ACC112 (cell line): Measurements from ENCODE around the gene ZNF396.

Experiments
- H2AFZ ChIP-seq: fragments of 200-600 bp; sonication (generic); one replicate; pipeline ENCODE4 v1.6.0; 2017; ENCODE audit warnings: antibody characterized with exemption, low read length; ENCODE audit not compliant: unreplicated experiment
- H3K27ac ChIP-seq: fragments of 200-600 bp; sonication (generic); 2 replicates; pipeline ENCODE4 v1.5.1; 2014; ENCODE audit warnings: low read depth, mild to moderate bottlenecking, antibody characterized with exemption, low read length, moderate library complexity
- H3K27me3 ChIP-seq: fragments of 200-600 bp; sonication (generic); 2 replicates; pipeline ENCODE4 v1.6.1; 2014; ENCODE audit warnings: mild to moderate bottlenecking, antibody characterized with exemption, low read length, moderate library complexity, mixed read lengths; ENCODE audit not compliant: insufficient read depth
- H3K36me3 ChIP-seq: fragments of 200-600 bp; sonication (generic); 2 replicates; pipeline ENCODE4 v1.6.1; 2016; ENCODE audit warnings: mild to moderate bottlenecking, antibody characterized with exemption, low read length, moderate library complexity, mixed read lengths; ENCODE audit not compliant: insufficient read depth
- H3K4me1 ChIP-seq: fragments of 200-600 bp; sonication (generic); one replicate; pipeline ENCODE4 v1.6.1; 2016; ENCODE audit warnings: low read length, mixed read lengths; ENCODE audit not compliant: insufficient read depth, unreplicated experiment, control insufficient read depth
- H3K4me3 ChIP-seq: fragments of 200-600 bp; sonication (generic); 2 replicates; pipeline ENCODE4 v1.5.1; 2014; ENCODE audit warnings: mild to moderate bottlenecking, low read depth, low read length
- H3K79me2 ChIP-seq: fragments of 200-600 bp; sonication (generic); one replicate; pipeline ENCODE4 v1.6.0; 2016; ENCODE audit warnings: low read length; ENCODE audit not compliant: control insufficient read depth, unreplicated experiment, insufficient read depth

ZNF396 gene

DNA sequence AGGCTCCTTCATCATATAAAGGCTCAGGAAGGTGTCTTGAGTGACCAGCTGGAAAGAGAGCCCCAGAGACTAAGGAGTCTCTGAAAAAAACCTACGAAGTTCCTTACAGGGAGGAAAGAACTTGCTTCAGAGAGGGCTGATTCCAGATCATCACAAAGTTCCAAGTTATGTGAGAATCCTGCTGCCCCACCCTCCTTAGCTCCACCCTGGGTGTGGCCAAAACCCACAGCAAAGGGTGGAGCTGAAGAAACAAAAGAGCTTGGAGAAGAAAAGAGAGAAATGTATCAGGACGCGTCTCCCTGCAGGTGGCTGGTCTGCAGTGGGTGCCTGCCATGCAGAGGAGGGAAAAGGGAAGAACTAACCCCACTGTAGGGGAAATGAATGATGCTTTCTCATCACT is 32.8 kb upstream of the ZNF396 start:
- Histone ChIP-seq H3K27me3 (no peaks in the 10 kb centered on the region), H3K4me3 (no peak overlapping the region), H3K79me2 (no peaks in the 10 kb centered on the region), H3K4me1 (peaks cover 2% of the 10 kb centered on the region), H3K27ac (no peak overlapping the region), H3K36me3 (no peaks in the 10 kb centered on the region), H2AFZ (no peak overlapping the region)

DNA sequence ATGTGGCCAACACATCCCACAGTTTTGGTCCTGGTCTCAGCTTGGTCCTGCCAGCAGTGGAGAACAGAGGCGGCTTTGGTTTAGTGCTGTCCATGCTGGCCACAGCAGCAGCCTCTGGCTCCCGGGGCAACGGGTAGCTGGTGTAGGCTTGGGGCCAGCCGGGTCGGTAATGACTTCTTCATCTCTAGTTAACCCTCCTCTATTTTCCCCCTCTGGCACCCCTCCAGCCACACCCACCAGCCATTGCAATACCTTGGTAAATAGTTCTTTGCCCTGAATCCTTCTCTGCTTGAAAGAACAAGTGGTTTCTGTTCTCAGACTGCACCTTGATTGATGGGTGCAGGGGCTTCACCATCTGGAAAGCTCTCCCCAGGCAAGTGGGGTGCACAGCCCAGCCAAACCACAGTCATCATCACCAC is 31.7 kb upstream of the ZNF396 start:
- Histone ChIP-seq H3K79me2 (no peaks in the 10 kb centered on the region), H3K4me3 (no peak overlapping the region), H3K36me3 (no peaks in the 10 kb centered on the region), H3K4me1 (no peaks in the 10 kb centered on the region), H3K27me3 (no peaks in the 10 kb centered on the region), H2AFZ (no peak overlapping the region), H3K27ac (no peak overlapping the region)

DNA sequence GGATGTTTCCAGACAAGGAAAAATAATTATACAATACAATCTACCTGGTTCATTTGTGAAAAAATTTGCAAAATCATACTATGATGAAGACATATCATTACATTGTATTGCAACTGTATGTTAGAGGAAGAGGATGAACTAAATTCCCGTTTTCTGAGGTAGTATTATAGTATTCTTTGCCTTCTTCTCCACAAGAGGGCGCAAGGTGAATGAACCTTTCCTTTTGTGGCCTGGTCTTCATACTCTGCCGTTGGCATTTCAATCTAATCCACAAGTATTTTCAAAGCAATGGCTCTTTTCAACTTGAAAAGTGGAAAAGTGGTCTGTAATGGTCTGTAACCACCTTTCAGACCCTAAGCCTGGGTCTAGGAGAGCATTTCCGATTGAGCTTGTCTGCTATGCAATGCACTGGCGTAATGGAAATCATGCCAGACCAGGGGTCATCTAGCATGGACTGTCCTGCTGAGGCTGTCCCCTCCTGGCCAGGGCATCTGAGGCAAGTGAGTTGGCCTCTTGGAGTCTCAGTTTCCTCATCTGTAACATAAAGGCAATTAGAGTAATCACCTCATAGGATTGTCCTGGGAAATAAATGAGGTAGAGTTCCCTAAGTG is 30.8 kb upstream of the ZNF396 start:
- no peaks in the 10 kb centered on the region for H3K36me3 ChIP-seq
- no peaks in the 10 kb centered on the region for H3K27me3 ChIP-seq
- no peak overlapping the region for H3K4me3 ChIP-seq
- H3K4me1 ChIP-seq, result no peaks in the 10 kb centered on the region
- H2AFZ ChIP-seq, result peak overlapping the region; percentile 65
- no peaks in the 10 kb centered on the region for H3K79me2 ChIP-seq
- H3K27ac ChIP-seq, result no peak overlapping the region

DNA sequence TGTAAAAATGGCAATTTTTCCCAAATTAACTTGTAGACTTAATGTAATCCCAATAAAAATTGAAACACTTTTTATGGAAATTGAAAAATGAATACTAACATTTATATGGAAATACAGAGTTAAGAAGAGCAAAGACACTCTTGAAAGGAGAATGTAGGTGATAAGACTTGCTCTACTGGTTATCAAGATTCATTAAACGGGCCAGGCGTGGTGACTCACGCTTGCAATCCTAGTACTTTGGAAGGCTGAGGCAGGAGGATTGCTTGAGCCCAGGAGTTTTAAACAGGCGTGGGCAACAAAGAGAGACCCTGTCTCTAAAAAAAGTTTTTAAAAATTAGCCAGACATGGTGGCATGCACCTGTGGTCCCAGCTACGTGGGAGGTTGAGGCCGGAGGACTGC is 29.5 kb upstream of the ZNF396 start:
- H3K4me3 ChIP-seq, result no peak overlapping the region
- no peaks in the 10 kb centered on the region for H3K79me2 ChIP-seq
- no peaks in the 10 kb centered on the region for H3K36me3 ChIP-seq
- H2AFZ ChIP-seq, result no peak overlapping the region
- H3K27me3 ChIP-seq, result no peaks in the 10 kb centered on the region
- no peaks in the 10 kb centered on the region for H3K4me1 ChIP-seq
- H3K27ac ChIP-seq, result no peak overlapping the region

DNA sequence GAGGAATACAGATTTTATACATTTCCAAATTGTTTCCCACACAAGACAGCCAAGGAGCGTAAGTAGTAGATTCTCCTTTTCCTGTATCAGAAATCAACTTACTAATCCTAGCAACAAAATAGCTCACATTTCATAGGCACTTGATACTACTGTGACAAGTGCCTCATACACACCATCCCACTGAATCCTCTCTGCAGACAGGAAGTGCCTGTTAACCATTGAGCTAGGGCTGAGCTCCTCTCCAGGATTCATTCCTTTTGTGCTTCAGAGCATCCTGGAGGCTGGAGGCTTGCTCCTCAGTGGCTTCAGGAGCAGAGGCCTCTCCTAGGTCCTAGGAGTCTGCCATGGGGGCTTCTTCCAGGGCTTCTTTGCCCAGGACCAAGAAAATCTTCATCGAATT is 20.8 kb upstream of the ZNF396 start:
- no peaks in the 10 kb centered on the region for H3K36me3 ChIP-seq
- H3K4me3 ChIP-seq, result no peak overlapping the region
- no peaks in the 10 kb centered on the region; the same call in 1 of the 2 replicates for H3K27me3 ChIP-seq
- H3K79me2 ChIP-seq, result no peaks in the 10 kb centered on the region
- H2AFZ ChIP-seq, result no peak overlapping the region
- no peaks in the 10 kb centered on the region for H3K4me1 ChIP-seq
- H3K27ac ChIP-seq, result no peak overlapping the region

DNA sequence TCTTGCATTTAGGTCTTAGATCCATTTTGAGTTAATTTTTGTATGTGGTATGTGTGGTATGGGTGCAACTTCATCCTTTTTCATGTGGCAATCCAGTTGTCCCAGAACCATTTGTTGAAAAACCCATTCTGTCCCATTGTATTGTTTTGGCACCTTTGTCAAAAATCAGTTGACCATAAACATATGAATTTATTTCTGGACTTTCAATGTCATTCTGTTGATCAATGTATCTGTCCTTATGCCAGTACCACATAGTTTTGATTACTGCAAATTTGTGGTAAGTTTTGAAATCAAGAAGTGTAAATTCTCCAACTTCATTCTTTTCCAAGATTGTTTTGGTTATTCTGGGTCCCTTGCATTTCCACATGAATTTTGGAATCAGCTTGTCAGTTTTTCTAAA is 16.6 kb upstream of the ZNF396 start:
- no peaks in the 10 kb centered on the region for H3K36me3 ChIP-seq
- no peak overlapping the region for H3K4me3 ChIP-seq
- H3K27ac ChIP-seq, result no peak overlapping the region
- no peaks in the 10 kb centered on the region for H3K27me3 ChIP-seq
- H3K4me1 ChIP-seq, result peaks cover 12% of the 10 kb centered on the region
- no peak overlapping the region for H2AFZ ChIP-seq
- no peaks in the 10 kb centered on the region for H3K79me2 ChIP-seq

DNA sequence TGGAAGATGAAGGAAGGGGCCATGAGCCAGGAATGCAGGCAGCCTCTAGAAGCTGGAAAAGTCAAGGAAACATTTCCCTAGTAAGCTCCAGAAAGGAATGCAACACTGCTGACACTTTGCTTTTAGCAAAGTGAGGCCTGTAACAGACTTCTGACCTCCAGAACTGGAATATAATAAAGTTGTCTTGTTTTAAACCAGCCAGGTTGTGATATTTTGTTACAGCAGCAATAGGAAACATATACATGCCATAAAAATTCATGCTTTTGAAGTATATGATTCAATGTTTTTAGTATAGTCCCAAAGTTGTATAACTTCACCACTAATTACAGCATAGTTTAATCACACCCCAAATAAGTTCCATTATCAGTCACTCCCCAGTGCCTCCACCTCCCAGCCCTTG is 15.2 kb upstream of the ZNF396 start:
- Histone ChIP-seq H3K4me1 (peaks cover 18% of the 10 kb centered on the region), H3K27ac (no peak overlapping the region), H3K36me3 (no peaks in the 10 kb centered on the region), H2AFZ (no peak overlapping the region), H3K4me3 (no peak overlapping the region), H3K27me3 (no peaks in the 10 kb centered on the region), H3K79me2 (no peaks in the 10 kb centered on the region)

DNA sequence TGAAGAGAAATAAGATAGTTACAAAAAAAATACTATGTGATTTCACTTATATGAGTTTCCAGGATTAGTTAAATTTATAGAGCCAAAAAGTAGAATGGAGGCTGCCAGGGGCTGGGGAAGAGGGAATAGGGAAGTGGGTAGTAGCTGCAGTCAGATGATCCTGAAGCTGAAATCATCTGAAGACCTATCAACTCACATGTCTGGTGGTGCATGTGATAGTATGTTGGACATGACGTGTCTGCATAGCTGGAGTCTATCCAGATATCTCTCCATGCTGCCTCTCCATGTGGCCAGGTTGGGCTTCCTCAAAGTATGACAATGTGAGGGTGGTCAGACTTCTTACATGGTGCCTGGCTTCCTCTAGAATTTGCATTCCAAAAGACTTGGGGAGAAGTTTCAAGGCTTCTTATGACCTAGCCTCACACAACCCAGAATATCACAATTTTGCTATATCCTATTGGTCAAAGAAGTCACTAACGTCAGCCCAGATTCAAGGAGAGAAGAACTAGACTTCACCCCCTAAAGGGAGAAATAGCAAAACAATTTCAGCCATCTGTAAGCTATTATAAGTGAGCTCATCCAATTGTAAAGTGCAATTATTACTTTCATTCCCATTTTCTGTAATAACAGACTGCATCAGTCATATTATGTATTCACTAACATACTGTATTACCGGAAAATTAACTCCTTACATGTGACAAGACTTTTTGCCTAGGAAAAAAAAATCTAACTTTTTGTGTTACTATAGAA is 14.0 kb upstream of the ZNF396 start:
- Histone ChIP-seq H3K4me3 (no peak overlapping the region), H3K4me1 (peaks cover 26% of the 10 kb centered on the region), H3K79me2 (no peaks in the 10 kb centered on the region), H2AFZ (no peak overlapping the region), H3K27ac (no peak overlapping the region), H3K36me3 (no peaks in the 10 kb centered on the region), H3K27me3 (no peaks in the 10 kb centered on the region)

DNA sequence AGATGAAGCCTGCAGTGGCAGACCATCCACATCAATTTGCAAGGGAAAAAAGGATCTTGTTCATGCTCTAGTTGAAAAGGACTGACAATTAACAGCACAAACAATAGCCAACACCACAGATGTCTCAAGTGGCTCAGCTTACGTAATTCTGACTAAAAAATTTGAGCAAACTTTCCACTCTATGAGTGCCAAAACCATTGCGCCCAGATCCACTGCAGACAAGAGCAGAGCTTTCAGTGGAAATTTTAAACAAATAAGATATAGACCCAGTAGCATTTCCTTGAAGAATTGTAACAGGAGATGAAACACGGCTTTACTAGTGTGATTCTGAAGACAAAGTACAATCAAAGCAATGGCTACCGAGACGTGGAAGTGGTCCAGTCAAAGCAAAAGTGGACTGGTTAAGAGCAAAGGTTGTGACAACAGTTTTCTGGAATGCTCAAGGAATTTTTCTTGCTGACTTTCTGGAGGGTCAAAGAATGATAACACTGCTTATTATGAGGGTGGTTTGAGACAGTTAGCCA is 12.0 kb upstream of the ZNF396 start:
- Histone ChIP-seq H2AFZ (peak overlapping the region; percentile 70), H3K36me3 (no peaks in the 10 kb centered on the region), H3K27me3 (no peaks in the 10 kb centered on the region), H3K4me3 (peak overlapping the region; percentile 66), H3K4me1 (peaks cover 26% of the 10 kb centered on the region), H3K27ac (peak overlapping the region; percentile 44), H3K79me2 (no peaks in the 10 kb centered on the region)

DNA sequence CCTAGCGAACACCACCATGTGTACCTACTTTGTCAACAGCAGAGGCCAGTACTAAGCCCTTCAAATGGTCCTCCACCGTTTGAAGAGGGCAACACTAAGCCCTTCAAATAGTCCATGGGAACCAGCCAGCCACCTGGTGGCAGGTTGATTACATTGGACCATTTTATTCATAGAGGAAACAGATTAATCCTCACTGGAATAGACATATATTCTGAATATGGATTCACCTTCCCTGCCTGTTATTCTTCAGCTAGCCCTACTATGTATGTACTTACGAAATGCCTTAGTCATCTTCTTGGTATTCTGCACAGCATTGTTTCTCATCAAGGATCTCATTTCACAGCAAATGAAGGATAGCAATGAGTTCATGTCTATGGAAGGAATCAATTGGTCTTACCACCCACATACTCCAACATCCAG is 10.0 kb upstream of the ZNF396 start:
- Histone ChIP-seq H3K4me3 (no peak overlapping the region), H3K79me2 (no peaks in the 10 kb centered on the region), H3K4me1 (peaks cover 26% of the 10 kb centered on the region), H3K36me3 (no peaks in the 10 kb centered on the region), H2AFZ (no peak overlapping the region), H3K27me3 (no peaks in the 10 kb centered on the region), H3K27ac (no peak overlapping the region)

DNA sequence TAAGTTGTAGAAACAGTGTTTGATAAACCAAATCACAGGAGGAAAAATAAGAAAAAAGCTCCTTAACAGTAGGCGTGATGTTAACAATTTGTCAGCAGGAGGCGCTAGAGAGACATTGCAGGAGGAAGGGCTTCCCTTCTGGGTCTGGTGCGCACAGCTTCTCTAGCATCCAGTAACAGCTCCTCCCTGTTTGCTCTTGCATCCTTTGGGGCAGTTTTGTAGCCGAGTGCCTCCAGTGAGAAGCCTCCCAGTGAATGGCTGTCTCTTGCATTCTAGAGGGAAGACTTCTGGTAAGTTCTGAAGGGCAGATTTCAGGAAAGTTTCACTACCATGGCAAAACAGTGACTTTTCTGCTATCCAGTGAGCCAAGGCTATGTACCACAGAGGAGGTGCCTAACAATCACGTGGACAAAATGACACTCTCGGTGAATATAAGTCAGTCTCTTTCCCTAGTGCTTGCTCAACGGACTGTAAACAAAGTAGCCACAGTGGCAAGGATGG is 9.5 kb upstream of the ZNF396 start:
- Histone ChIP-seq H2AFZ (peak overlapping the region; percentile 48), H3K27me3 (no peaks in the 10 kb centered on the region), H3K27ac (no peak overlapping the region), H3K4me1 (peaks cover 26% of the 10 kb centered on the region), H3K4me3 (no peak overlapping the region), H3K79me2 (no peaks in the 10 kb centered on the region), H3K36me3 (no peaks in the 10 kb centered on the region)
